HG03432 (cell line): ENCODE data around the gene MICAL2.

ENCODE experiments used
- ATAC-seq: cut with Tn5 transposase; IDR thresholded peaks from one replicate; pipeline ENCODE4 v1.9.1; 2021; ENCODE audit warnings: mild to moderate bottlenecking, moderate library complexity; ENCODE audit not compliant: unreplicated experiment

Gene MICAL2

GRCh38 chr11:12184699-12185098 is 74.3 kb downstream of the MICAL2 start:
- no peak for ATAC-seq

- no peak for ATAC-seq
These were observed 74.8 kb downstream of the MICAL2 start for GRCh38 chr11:12185106-12185690.

GRCh38 chr11:12185914-12186313 is 75.5 kb downstream of the MICAL2 start:
- ATAC-seq, result no peak

GRCh38 chr11:12186701-12187100 is 76.3 kb downstream of the MICAL2 start:
- ATAC-seq, result no peak

GRCh38 chr11:12187399-12187798 is 77.0 kb downstream of the MICAL2 start:
- ATAC-seq, result no peak

- ATAC-seq, result peak; percentile 88
These were observed 78.3 kb downstream of the MICAL2 start for GRCh38 chr11:12188548-12189317.

- no peak for ATAC-seq
These were observed 79.3 kb downstream of the MICAL2 start for GRCh38 chr11:12189543-12190235.

- ATAC-seq, result no peak
These were observed 80.1 kb downstream of the MICAL2 start for GRCh38 chr11:12190511-12190910.

- ATAC-seq, result no peak
These were observed 82.6 kb downstream of the MICAL2 start for GRCh38 chr11:12192794-12193514.

GRCh38 chr11:12193515-12194336 is 83.3 kb downstream of the MICAL2 start:
- ATAC-seq, result no peak

GRCh38 chr11:12195768-12196167 is 85.4 kb downstream of the MICAL2 start:
- ATAC-seq, result peak; percentile 83

GRCh38 chr11:12196308-12196707 is 85.9 kb downstream of the MICAL2 start:
- no peak for ATAC-seq

GRCh38 chr11:12196872-12197271 is 86.5 kb downstream of the MICAL2 start:
- no peak for ATAC-seq

GRCh38 chr11:12198251-12199222 is 88.1 kb downstream of the MICAL2 start:
- ATAC-seq, result no peak

GRCh38 chr11:12199231-12199948 is 89.0 kb downstream of the MICAL2 start:
- no peak for ATAC-seq

- no peak for ATAC-seq
These were observed 90.0 kb downstream of the MICAL2 start for GRCh38 chr11:12200279-12200990.

GRCh38 chr11:12200991-12201985 is 90.9 kb downstream of the MICAL2 start:
- no peak for ATAC-seq
